Retina (tissue), 1 donor: ENCODE measurements around the gene CHST6.
"Not testable (repeated sequence)": the region's sequence is repeated elsewhere in the genome, so short reads cannot be mapped to it uniquely, and the experiment has no call there.

Experiments used
- DNase-seq: peaks from one replicate; pipeline ENCODE4 v3.0.0-alpha.2; 2016

Gene CHST6

DNA sequence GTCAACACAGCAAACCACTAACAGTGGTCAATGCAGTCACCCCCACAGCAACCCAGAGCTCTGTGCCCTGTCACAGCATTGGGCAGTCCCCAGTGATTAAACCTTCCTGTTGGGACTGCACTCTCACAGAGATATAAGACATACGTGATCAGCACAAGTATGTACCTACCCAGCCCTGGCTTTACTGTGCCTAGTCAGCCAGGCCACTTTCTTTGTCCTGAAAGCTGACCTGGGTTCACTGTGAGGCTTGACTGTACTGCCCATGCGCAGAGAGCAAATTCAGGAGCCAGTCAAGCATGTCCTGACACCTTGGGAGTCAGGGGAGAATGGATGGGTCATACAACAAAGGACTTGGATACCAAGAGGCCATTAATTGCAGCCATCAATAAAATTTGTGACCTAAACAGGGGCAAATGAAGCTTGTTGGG lies 19.8 kb downstream of the CHST6 start:
- DNase-seq = no peak

DNA sequence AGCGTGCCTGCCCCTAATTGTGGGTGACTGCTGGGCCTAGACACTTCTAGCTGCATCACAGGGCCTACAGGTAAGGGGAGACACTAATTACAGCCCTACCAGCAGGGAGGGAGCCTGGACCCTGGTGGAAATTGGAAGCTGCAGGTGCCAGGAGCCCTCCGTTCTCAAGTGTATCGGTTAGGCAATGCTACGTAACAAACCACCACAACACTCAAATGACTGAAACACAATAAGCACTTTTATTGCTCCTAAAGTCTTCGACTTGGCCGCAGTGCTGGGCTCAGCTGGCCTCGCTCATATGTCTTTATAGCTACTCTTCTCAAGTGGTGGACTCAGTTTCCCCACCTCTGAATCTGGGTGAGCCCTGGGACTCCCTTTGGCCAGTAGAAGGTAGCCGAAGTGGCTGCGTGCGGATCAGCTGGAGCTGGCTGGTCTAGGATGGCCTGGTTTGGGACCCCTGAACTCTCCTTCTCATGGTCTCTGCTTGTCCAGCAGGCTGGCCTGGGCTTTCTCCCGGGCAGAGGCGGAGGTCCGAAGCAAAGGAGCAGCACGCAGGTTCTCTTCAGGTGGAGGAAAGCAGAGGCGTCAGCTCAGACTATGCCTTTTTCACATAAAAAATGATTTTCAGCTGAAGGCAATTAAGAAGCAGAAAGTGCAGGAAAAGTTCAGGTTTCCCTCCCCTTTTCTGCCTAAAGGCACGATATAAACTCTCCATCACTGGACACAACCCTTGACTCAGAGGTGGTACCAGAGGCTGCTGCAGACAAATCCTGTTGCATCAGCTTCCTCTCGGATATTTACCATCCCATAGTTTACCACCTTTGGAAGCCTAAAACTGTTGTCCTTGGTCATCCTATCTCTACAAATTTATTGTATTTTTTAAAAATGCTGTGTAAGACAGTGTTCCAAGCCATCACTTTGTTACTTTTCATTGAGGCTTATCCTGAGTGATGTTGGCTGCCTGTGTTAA lies 22.0 kb downstream of the CHST6 start:
- DNase-seq = no peak

DNA sequence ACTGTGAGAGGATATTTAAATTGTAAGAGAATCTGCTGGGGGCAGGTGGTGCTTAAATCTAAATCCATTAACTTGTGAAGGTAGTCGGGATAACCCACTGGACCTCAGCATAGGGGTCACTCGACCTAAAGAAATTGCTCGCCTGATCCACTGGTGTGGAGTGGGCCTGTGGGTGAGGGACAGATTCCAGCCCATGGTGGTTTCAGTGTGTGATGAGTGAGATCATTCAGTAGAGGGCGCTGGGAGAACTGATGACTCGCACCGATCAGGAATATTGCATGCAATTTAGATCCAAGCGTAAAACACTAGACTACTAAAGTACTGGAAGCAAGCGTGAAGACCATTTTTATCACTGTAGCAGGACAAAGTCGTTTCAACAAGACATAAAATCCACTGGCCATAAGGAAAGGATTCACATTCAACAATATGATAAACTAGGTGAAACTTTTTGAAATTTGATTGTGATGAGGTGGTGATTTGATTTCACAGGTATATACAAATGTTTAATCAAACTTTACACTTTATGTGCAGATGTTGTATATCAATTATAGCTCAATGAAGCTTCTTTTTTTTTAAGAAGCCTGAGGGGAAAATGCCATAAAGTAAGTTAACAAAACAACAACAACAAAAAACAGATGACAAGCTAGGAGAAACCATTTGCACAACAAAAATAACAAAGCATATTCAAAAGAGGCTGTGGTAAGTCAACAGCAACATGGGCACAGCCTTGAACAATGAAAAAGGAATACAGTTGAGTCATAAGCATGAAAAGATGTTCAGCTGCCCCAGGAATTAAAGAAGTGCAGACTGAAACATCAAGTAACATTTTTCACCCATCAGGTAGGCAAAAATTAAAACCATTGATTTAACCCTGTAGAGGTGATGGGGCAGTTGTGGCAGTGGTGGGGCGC lies 23.3 kb downstream of the CHST6 start:
- DNase-seq = peak; percentile 67

DNA sequence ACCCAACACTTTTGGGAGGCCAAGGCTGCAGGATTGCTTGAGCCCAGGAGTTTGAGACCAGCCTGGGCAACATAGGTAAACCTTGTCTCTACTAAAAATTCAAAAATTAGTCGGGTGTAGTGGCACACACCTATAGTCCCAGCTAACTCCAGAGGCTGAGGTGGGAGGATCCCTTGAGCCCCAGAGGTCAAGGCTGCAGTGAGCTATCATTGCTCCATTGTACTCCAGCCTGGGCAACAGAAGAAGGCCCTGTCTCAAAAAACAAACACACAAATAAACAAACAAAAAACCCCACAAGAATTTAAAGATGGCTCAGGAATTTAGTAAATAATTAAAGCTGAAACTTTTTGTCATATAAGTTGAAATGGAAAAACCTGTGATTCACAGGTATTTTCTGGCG lies 28.5 kb downstream of the CHST6 start:
- no peak for DNase-seq

DNA sequence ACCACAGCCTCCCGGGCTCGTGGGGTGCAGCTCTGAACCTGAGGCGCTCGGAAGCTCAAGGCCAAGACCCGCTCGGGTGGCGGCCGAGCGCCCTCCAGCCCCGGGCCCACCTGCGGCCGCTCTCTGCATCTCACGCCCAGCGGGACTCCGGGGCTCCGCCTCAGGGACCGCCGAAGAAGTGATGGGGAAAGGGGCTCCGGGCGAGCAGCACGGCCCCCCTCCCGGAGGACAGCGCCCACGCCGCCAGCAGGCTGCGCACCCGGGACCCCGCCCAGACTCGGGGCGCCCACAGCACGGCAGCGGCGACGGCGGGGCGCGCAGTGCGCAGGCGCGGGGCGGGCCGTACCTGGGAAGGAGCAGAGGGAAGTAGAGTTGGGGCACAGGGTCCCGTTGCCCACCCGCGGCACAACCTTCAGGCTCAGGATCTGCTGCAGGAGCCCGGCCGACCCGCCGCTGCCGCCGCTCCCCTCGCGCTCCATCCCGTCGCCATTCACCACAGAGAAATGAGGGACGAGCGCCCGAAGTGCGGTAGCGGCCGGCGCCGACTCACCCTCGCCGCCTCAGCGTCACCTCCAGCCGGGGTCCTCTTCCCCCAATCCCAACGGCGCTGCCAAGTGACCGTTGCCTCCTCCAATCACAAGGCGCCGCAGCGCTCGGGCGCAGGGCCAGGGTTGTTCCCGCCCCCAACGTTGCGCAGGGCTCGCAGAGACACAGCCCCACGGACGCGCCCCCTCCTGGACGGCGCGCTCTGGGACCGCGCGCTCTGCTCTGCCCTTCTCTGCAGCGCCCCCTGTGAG lies 30.9 kb downstream of the CHST6 start, which contains the start of gene TMEM170A:
Gene TMEM170A (minus strand): TSS at position 568 of the 797 bp plus-strand sequence. CDS start 89 bp downstream, at position 479.
- peak; percentile 100 for DNase-seq

DNA sequence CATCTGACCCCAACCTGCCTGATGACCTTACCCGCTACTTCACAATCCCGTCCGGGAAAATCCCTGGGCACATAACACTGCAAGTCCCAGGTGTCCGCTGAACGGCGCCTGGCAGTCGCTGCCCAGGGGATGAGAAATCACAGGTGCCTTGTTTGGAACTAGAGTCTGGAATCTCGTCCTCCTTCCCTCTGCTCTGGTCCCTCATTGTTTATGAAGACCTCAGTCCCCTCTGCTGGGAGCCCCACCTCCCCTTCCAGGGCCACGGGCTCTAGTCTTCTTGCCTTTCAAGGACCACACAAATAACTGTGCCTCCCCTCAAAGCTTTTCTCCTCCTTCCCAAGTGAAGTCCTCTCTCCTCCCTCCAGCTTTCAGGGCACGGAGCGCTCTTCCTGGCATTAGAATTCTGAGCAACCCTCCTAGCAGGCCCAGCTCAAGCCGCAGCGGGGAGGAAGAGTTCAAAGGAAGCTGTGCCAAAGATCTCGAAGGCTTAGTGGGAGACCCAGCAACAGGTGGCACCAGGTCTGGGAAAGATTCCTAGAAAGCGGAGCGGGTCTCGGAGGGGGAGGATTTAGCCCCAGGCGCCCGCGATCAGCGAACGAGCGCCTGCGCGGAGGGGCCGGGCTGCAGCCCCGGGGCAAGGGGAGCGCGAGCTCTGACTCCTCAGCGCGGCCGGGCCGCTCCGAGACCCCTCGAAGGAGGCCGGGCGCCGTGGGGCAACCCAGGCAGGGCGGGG lies 31.7 kb downstream of the CHST6 start:
- peak; percentile 88 for DNase-seq

DNA sequence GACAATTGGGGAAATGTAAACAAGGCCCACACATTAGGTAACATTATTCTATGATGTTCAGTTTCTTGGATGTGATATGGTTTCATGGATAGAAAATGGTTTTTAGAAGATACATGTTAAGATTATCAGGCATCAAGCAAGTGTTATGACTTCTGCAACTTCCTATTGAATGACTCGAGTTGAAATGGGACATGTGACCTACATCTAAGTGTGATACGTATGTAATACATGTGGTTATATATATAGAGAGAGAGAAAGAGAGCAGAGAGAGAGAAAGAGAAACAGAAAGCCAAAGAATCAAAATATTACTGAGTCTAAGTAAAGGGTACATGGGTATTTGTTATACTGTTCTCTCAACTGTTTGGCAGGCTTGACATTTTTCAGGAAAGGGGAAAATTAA lies 32.4 kb downstream of the CHST6 start:
- DNase-seq = no peak

DNA sequence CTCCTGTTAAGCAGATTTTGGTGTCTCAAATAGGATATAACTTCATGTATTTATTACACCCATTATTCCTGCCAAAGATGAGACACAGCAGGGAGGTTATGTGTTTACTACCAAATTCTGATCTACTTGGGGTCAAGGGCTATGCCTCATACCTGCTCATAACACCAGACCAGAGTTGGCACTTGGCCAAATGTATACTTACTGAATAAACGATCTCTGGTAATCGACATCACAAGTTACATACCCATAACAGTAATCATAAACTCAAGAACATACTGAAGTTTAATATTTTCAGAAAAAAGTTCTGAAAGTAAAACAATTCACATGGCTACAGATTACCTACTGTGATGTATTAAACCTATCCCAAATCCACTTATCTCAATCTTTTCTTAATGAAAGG lies 33.7 kb downstream of the CHST6 start:
- DNase-seq = no peak

DNA sequence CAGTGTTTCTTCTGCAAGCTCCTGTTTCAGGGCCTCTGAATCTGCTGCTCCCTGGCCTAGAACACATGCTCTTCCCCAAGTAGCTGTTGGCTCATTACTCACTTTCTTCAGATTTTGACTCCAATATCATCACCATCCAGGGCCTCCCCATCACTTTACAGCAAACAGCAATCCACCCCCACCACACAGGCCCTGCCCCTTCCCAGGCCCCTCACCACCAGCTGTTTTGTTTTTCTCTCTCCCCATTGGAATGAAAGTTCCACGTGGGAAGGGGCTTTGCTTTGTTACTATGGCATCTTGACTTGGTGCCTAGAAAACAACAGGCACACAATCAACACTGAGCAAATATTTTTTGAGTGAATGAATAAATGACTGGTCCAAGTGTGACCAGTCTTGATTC lies 34.8 kb downstream of the CHST6 start:
- DNase-seq = peak; percentile 21

DNA sequence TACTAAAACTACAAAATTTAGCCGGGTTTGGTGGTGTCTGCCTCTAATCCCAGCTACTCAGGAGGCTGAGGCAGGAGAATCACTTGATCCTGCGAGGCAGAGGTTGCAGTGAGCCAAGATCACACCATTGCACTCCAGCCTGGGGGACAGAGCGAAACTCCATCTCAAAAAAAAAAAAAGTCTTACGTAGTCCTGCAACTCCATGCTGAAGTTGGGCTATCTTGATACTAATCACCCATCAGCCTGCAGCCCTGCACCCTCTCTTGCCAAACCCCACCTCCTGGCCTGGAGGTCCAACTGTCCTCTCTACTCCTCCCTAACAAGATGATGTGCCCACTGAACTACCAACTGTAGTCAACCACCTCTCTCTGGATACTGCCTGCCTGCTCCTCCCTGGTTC lies 35.5 kb downstream of the CHST6 start:
- no peak for DNase-seq

DNA sequence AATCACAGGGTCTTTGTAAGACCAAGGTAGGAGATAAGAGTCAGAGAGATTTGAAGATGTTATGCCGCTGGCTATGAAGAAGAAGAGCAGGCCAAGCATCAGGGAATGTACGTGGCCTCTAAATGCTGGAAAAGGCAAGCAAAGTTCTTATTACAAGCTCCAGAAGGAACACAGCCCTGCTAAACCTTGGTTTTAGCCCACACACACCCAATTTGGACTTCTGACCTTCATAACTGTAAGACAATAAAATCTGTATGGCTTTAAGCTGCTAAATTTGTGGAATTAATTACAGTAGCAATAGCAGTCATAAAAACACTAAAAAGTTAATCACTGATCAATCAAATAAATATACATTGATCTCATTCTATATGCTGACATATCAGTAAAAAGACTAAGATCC lies 36.8 kb downstream of the CHST6 start:
- no peak for DNase-seq

DNA sequence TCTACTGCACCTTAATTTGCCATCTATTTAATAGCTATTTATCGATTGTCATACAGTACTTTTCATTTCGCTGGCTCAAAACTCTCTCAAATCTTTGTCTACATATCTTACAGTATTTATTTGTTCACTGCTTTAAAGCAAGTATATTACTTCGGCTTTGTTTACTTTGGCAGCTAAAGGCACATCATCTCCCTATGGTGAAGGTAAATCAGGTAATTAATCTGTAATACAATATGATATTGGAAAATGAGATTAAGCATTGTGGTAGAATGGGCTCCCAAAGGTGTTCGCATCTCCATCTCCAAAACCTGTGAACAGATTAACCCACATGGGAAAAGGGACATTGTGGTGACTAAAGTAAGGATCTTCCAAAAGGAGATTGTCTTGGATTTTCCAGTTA lies 37.2 kb downstream of the CHST6 start:
- DNase-seq = no peak

DNA sequence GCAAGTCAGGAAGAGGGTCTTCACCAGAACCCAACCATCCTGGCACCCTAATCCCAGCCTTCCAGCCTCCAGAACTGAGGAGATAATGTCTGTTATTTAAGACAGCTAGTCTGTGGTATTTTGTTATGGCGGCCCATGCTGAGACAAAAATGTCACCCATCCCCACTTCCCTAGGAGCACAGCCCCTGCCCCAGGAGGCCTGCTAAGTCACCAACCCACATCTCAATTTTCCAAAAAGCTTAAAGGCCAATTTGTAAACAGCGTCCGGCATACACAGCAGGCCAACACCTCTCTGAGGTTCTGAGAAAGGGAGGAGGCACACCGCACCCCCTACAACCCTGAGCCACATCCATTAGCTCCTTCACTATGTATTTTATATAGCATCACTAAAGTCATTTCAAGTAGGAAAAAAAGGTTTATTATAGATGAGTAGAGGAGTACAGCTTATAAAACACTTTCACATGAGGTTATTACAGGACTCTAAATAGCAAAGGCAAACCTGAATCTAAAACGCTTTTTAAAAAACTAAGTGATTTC lies 37.7 kb downstream of the CHST6 start:
- no peak for DNase-seq

DNA sequence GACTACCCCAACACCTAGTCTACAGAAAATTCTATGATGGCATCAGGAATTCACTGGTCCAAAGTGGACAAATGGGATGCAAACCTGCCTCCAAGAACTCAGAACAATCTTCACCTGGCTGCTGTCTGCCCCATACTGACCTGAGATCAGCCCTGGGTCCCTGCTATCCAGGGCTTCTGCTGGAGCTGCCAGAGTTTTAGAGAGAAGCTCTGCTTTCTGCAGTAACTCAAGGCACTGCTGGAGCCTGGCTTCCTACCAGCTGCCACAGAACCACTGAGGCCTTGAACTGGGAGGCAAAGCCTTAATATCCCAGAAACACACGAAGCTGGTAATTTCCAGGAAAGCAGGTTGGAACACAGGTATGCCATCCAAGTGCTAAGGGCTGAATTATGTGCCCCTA lies 38.3 kb downstream of the CHST6 start:
- DNase-seq = no peak

DNA sequence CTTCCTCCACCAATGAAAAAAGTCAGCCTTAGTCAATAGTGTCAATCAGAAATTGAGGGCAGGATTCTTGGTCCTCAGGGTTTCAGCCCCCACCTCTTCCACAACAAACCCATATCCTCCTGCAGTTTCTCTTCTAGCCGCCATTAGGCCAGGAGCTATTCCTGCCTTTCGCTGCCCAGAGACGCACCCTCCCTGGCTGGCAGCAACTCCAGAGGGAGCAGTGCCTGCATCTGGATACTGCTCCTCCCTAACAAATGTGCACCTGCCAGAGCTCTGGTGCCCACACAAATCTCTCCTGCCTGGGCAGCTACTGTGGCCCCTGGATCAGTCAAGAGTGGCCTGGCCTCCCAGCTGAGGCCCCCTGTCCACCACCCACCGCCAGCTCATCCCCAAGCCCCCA lies 38.8 kb downstream of the CHST6 start:
- DNase-seq = not testable (repeated sequence)

DNA sequence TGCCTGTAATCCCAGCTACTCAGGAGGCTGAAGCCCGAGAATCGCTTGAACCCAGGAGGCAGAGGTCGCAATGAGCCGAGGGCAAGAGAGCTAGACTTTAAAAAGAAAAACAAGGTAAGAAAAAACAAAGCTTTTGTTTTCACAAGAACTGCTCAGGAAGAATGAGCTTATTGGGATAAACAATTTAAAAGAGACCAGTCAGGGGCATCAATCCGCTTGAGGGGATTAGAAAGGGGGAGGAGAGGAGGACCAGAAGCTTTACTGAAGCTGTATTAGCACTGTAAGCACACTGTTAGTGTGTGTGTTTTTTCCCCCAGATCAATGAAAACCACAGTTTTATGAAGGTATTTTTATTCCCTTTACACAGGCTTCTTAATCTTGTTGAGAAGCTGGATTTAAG lies 39.6 kb downstream of the CHST6 start:
- DNase-seq = peak; percentile 46

DNA sequence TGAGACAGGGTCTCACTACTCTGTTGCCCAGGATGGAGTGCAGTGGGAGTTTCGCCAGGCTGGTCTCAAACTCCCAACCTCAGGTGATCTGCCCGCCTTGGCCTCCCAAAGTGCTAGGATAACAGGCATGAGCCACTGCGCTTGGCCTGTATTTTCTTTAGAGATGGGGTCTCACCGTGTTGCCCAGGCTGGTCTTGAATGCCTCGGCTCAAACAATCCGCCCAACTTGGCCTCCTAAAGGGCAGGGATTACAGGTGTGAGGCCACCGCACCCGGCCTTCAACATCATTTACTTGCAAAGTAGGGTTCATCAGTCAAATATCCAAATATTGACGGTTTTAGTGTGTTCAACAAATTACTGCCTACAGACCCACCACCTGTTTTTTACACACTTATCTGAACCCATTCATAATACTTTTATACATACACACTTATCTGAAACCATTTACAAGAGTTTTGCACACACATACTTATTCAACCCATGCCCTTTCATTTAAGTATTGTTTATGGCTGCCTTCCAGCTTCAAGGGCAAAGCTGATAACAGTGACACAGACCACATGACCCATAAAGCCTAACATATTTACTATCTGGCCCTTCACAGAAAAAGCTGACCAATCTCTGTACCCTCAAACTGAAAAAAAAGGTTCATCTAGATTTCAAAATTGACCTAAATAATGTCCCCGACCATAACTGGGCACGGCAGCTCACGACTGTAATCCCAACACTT lies 42.6 kb downstream of the CHST6 start:
- DNase-seq = no peak

DNA sequence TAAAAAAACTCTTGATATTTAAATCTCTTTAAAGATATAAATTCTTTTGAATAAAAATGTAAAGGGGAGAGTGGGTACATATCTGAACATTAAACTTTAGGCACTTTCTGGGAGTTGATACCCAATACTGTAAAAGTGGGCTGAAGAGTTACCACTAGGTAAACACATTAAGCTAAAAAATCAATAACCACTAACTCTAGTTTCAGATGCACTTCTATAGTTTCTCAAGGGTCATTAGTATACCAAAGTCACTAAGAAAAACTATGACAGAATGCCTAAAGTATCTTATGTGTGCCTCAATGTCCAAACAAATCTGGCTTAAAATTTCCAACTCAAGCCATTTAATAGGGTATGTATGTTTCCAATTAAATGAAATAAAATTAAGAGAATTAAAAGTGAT lies 48.8 kb downstream of the CHST6 start:
- no peak for DNase-seq

DNA sequence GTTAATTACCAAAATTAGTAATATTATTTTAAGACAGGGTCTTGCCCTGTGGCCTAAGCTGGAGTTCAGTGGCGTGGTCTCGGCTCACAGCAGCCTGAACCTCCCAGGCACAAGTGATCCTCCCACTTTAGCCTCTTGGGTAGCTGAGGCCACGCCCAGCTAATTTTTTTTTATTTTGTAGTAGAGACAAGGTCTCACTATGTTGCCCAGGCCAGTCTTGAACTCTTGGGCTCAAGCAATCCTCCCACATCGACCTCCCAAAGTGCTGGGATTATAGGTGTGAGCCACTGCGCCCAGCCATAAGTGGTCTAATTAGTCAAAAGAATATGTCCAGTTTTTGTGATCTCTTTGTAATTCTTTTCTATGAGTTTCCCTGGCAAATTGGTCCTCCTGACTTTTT lies 49.9 kb downstream of the CHST6 start:
- no peak for DNase-seq

DNA sequence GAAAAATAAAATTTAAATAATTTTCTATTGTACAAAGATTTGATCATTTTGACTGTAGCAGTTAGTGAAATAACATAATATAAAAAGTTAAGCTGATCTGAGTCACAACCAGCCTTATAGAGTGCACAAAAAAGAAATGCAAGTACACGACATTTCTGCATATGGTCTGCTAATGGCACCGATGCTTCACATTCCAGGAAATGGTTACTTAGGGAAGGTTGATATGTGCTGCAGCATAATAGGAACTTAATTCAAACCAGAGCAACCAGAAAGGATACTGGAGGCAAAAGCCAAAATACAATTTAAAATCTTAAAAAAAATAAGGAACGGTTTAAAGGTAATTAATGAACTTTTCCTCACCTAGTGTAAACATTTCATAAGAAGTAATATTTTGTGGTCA lies 51.9 kb downstream of the CHST6 start:
- DNase-seq = no peak
